Peyer's patch (tissue), 4 donors: Measurements from ENCODE around the gene DRAXIN. TPM values are rescaled to one million over a fixed set of nuclear protein-coding genes. Genes with fewer than 3 reads are reported as not detected.

Source experiments
- DNase-seq, 3 donors: peaks; one replicate each; pipeline ENCODE4 v3.0.0-alpha.2; 2017 to 2019
- H3K27ac ChIP-seq, 4 donors: fragments of 200-600 bp; sonication (generic); one replicate each; pipeline ENCODE4 v1.5.1; 2016 to 2019
- H3K27me3 ChIP-seq, 2 donors: fragments of 200-600 bp; sonication (generic); one replicate each; pipeline ENCODE4 v1.5.1; 2019
- H3K36me3 ChIP-seq, 3 donors: fragments of 200-600 bp; sonication (generic); one replicate each; pipeline ENCODE4 v1.5.1; 2016 to 2019
- H3K4me1 ChIP-seq, 4 donors: fragments of 200-600 bp; sonication (generic); one replicate each; pipeline ENCODE4 v1.5.1; 2016 to 2019
- H3K4me3 ChIP-seq, 4 donors: fragments of 200-600 bp; sonication (generic); 1 replicate in 3 of 4; 2 replicates in 1 of 4; pipeline ENCODE4 v1.5.1; 2016 to 2019; ENCODE audit warnings: mild to moderate bottlenecking in 1 of 4
- H3K9me3 ChIP-seq, 4 donors: fragments of 200-600 bp; sonication (generic); one replicate each; pipeline ENCODE4 v1.5.1; 2016 to 2019; ENCODE audit warnings: mild to moderate bottlenecking in 1 of 4
- CTCF ChIP-seq, 6 experiments: fragments of 450-650 bp in 4 of 6; fragments of 200-600 bp in 2 of 6; sonication (generic) in 1 of 6; IDR thresholded peaks; one replicate each; pipeline ENCODE4 v1.5.1; 2017 to 2019; ENCODE audit warnings: antibody characterized with exemption in 6 of 6, mild to moderate bottlenecking in 3 of 6, moderate library complexity in 1 of 6
- POLR2A ChIP-seq, 2 donors: fragments of 450-650 bp; IDR thresholded peaks; one replicate each; pipeline ENCODE4 v1.5.1; 2017; ENCODE audit warnings: antibody characterized with exemption in 2 of 2, mild to moderate bottlenecking in 2 of 2, moderate library complexity in 2 of 2
- total RNA-seq, 4 donors: library from RNA; depleted of rRNA; stranded (reverse); fragments of >200 nt; gene quantifications; one replicate each; pipeline ENCODE4 v1.1.0, GENCODE V29; 2016

Gene DRAXIN
- total RNA-seq, 4 donors from 2014 or later = not detected

GRCh38 chr1:11649624-11650330 is 41.7 kb upstream of the DRAXIN start:
- Histone ChIP-seq H3K9me3 (no peaks in the 10 kb centered on the region), H3K36me3 (no peaks in the 10 kb centered on the region), H3K27me3 (peaks cover 0 to 8% of the 10 kb centered on the region in 2 donors), H3K4me1 (peaks cover 4 to 38% (median 14%) of the 10 kb centered on the region in 4 donors), H3K4me3 (peak overlapping the region in 2 of 4 donors; percentile 34 to 42), H3K27ac (peak overlapping the region in 1 of 4 donors; percentile 63)
- no peak for DNase-seq
- no peak for TF ChIP-seq POLR2A (IDR thresholded peaks at IDR 0.05)

GRCh38 chr1:11650331-11650991 is 41.0 kb upstream of the DRAXIN start:
- Histone ChIP-seq H3K27ac (peak overlapping the region in 1 of 4 donors; percentile 63), H3K4me3 (peak overlapping the region; percentile 0 to 42 (median 38)), H3K36me3 (no peaks in the 10 kb centered on the region), H3K4me1 (peaks cover 4 to 45% (median 16%) of the 10 kb centered on the region in 4 donors), H3K27me3 (peaks cover 0 to 8% of the 10 kb centered on the region in 2 donors), H3K9me3 (no peaks in the 10 kb centered on the region)
- peak; percentile 84 to 93 (median 86) for DNase-seq
- TF ChIP-seq CTCF (IDR thresholded peaks at IDR 0.05) (peak; percentile 48 to 88 (median 82)), POLR2A (IDR thresholded peaks at IDR 0.05) (no peak)

GRCh38 chr1:11651017-11651416 is 40.5 kb upstream of the DRAXIN start:
- H3K4me1 ChIP-seq = peaks cover 4 to 49% (median 18%) of the 10 kb centered on the region in 4 donors
- no peaks in the 10 kb centered on the region for H3K36me3 ChIP-seq
- no peak for DNase-seq
- no peaks in the 10 kb centered on the region for H3K9me3 ChIP-seq
- peak overlapping the region in 1 of 4 donors; percentile 63 for H3K27ac ChIP-seq
- H3K4me3 ChIP-seq = peak overlapping the region in 2 of 4 donors; percentile 34 to 42
- TF ChIP-seq CTCF (IDR thresholded peaks at IDR 0.05) (no peak), POLR2A (IDR thresholded peaks at IDR 0.05) (no peak)
- peaks cover 0 to 8% of the 10 kb centered on the region in 2 donors for H3K27me3 ChIP-seq

- Histone ChIP-seq H3K9me3 (no peaks in the 10 kb centered on the region), H3K4me1 (peaks cover 4 to 49% (median 18%) of the 10 kb centered on the region in 4 donors), H3K36me3 (no peaks in the 10 kb centered on the region), H3K27me3 (peaks cover 0 to 8% of the 10 kb centered on the region in 2 donors), H3K27ac (no peak overlapping the region), H3K4me3 (no peak overlapping the region)
- TF ChIP-seq POLR2A (IDR thresholded peaks at IDR 0.05) (no peak), CTCF (IDR thresholded peaks at IDR 0.05) (no peak)
- no peak for DNase-seq
Measured at GRCh38 chr1:11652203-11652780, 39.2 kb upstream of the DRAXIN start.

GRCh38 chr1:11653101-11653860 is 38.2 kb upstream of the DRAXIN start:
- peaks cover 0 to 8% of the 10 kb centered on the region in 2 donors for H3K27me3 ChIP-seq
- H3K9me3 ChIP-seq = no peaks in the 10 kb centered on the region
- H3K36me3 ChIP-seq = no peaks in the 10 kb centered on the region
- H3K4me1 ChIP-seq = peaks cover 4 to 49% (median 18%) of the 10 kb centered on the region in 4 donors
- DNase-seq = peak in 2 of 3 donors; percentile 52 to 74
- TF ChIP-seq CTCF (IDR thresholded peaks at IDR 0.05) (no peak), POLR2A (IDR thresholded peaks at IDR 0.05) (no peak)
- H3K27ac ChIP-seq = no peak overlapping the region
- no peak overlapping the region for H3K4me3 ChIP-seq
